NCI-H524 (cell line): ENCODE data around the gene ZNRF3.
"Not testable (repeated sequence)": the region's sequence is repeated elsewhere in the genome, so short reads cannot be mapped to it uniquely, and the experiment has no call there.

Experiments used
- DNase-seq, 2 experiments: peaks; one replicate each; lab custom pipeline; 2025; lab: John Stamatoyannopoulos, UW

The ZNRF3 gene

GRCh38 chr22:28984482-28985158 lies 101.2 kb downstream of the ZNRF3 start:
- no peak for DNase-seq

GRCh38 chr22:28985581-28986290 lies 102.4 kb downstream of the ZNRF3 start:
- DNase-seq = no peak

- DNase-seq = no peak
Observed at GRCh38 chr22:28986366-28986765, 103.0 kb downstream of the ZNRF3 start.

- DNase-seq = no peak
Observed at GRCh38 chr22:28988457-28988856, 105.1 kb downstream of the ZNRF3 start.

GRCh38 chr22:28989035-28989464 lies 105.7 kb downstream of the ZNRF3 start:
- no peak for DNase-seq

- DNase-seq = no peak
Observed at GRCh38 chr22:28989484-28989883, 106.1 kb downstream of the ZNRF3 start.

GRCh38 chr22:28989912-28990311 lies 106.5 kb downstream of the ZNRF3 start:
- no peak for DNase-seq

- peak in 1 of 2 experiments; percentile 31 for DNase-seq
Observed at GRCh38 chr22:28992565-28993356, 109.4 kb downstream of the ZNRF3 start.

- DNase-seq = no peak
Observed at GRCh38 chr22:28994522-28994921, 111.2 kb downstream of the ZNRF3 start.

- no peak for DNase-seq
Observed at GRCh38 chr22:28995551-28995950, 112.2 kb downstream of the ZNRF3 start.

GRCh38 chr22:28997342-28997741 lies 114.0 kb downstream of the ZNRF3 start:
- no peak for DNase-seq

- no peak for DNase-seq
Observed at GRCh38 chr22:28998681-28999080, 115.3 kb downstream of the ZNRF3 start.

- DNase-seq = no peak
Observed at GRCh38 chr22:28999510-28999909, 116.1 kb downstream of the ZNRF3 start.

GRCh38 chr22:28999919-29000556 lies 116.7 kb downstream of the ZNRF3 start:
- no peak for DNase-seq

- DNase-seq = no peak
Observed at GRCh38 chr22:29000641-29001040, 117.3 kb downstream of the ZNRF3 start.

GRCh38 chr22:29002603-29003002 lies 119.2 kb downstream of the ZNRF3 start:
- DNase-seq = peak in 1 of 2 experiments; percentile 11

GRCh38 chr22:29003552-29003951 lies 120.2 kb downstream of the ZNRF3 start:
- DNase-seq = no peak

- DNase-seq = peak; percentile 25 to 54
Observed at GRCh38 chr22:29003975-29004646, 120.7 kb downstream of the ZNRF3 start.

GRCh38 chr22:29004647-29005371 lies 121.4 kb downstream of the ZNRF3 start:
- no peak for DNase-seq

- not testable (repeated sequence) for DNase-seq
Observed at GRCh38 chr22:29005754-29006153, 122.4 kb downstream of the ZNRF3 start.

- DNase-seq = no peak
Observed at GRCh38 chr22:29006346-29006745, 123.0 kb downstream of the ZNRF3 start.
